ENCODE results near the gene IQGAP2.
"Not testable (repeated sequence)": the region's sequence is repeated elsewhere in the genome, so short reads cannot be mapped to it uniquely, and the experiment has no call there.

Gene IQGAP2

DNA sequence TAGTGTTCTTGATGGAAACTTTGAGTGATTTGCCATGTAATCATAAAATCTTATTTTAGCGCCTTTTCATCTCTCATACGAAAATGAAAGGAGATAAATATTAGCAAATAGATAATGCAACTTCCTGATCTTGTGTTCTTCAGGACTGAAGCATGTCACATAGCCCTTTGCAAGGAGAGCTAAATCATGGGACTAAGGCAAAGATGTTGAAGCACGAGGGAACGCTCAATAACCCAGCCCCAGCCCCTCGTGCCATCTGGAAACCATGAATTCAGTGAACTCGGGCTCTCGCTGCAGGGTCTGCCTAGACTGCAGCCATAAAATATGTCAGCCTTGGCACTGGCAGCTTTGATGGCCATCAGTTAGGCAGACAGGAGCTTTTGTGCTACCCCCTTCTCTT is 161.9 kb downstream of the IQGAP2 start:
- DNase-seq (ENCODE audit: low read depth in 2 of 2): no peak

DNA sequence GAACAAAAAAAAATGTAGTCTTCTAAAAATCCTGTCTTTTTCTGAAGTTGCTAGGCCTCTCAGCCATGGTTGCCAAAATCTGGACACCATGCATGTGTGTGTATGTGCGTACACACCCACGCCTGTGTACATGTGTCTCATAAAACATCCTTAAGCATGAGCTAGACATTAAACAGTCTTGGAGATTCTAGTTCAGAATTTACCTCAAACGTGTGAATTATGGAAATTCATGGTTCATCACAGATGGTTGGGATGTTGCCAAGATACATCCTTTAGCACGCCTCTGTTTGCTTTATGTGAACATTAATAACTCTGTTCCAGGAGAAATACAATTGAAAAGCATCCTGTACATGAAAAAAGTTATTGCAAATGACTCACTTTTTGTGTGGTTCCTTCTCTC is 167.1 kb downstream of the IQGAP2 start:
- no peak for DNase-seq (ENCODE audit: low read depth in 2 of 2)

DNA sequence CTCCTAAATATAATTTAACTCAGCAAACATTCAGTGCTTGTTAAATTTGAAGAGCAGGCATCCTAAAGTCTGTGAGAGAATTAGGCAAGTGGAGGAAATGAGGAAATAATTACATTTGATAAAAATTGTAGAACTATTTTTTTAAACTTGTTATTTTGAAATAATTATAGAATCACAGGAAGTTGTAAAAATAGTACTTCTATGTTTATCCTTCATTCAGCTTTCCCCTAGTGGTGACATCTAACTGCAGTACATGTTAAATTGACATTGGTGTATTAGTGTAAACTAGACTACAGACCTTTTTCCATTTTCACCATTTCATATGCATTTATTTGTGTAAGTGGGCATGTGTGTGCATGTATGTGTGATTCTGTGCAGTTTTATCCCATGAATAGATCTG is 168.5 kb downstream of the IQGAP2 start:
- DNase-seq (ENCODE audit: low read depth in 2 of 2): no peak

DNA sequence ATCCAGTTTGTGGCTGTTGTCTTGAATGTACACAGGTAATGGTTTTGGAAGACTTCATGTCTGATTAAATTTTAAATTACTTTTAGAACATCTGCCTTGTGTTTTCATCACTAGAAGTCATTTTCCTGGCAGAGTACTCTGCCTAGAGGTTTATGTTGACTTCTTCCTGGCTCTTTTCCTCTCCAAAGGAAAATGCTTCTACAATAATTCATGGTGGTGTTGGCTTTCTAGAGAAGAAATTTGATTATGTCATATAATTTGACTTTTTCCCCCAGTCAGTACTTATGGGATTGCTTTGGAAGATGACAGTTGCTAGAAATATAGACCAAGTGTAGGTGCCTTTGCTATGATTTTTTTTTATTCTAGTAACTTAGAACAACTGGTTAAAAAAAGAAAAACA is 173.4 kb downstream of the IQGAP2 start:
- no peak for DNase-seq (ENCODE audit: low read depth in 2 of 2)

DNA sequence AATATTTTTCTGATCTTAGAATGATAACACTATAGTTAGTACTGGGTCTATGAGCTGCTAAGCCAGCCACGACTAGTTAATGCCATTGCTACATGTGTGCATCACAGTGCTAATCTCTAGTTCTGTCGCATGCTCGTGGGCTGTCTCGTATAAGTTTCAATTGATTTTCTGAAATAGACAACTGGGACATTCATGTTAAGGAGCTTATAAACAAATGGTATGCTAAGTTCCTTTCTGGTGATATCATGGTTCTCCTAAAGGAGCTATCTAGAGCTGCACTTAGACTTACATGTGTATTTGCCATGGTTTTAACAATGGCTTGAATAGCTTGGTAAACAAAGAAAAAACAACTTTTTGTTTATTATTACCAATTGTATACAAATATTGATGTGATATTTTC is 173.9 kb downstream of the IQGAP2 start:
- no peak for DNase-seq (ENCODE audit: low read depth in 2 of 2)

DNA sequence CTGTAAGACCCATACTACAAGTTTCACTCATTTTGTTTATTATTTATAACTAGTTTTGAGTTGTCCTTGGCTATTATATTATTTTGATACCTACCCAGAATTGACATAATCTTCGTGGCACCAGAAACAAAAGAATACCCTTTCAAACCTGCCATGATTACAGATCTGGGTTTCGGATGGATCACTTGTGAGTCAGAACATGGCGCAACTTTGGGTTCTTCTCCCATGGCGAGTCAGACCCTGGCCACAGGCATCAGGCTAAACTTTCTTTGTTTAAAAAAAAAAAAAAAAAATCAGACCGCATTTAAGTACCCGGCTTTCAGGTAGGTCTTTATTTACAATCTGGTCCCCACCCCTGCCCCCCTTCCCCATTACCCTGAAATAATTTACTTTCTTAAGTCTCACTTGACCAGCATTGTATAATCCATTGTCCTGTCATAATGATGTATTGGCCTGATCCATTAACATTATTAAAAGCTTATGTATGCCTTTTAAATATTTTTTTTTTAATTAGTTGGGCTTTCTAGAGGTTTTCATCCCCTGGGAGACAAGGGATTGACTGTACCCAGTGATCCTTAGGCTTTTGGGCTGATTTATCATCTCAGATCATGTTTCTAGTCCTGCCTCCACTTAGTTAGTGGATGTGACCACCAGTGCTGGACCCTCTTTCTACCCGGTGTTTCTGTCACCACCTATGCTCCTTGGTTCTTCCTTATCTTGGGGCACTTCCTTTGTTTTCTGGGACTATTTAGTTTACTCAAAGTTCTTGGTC is 176.3 kb downstream of the IQGAP2 start:
- no peak for DNase-seq (ENCODE audit: low read depth in 2 of 2)

DNA sequence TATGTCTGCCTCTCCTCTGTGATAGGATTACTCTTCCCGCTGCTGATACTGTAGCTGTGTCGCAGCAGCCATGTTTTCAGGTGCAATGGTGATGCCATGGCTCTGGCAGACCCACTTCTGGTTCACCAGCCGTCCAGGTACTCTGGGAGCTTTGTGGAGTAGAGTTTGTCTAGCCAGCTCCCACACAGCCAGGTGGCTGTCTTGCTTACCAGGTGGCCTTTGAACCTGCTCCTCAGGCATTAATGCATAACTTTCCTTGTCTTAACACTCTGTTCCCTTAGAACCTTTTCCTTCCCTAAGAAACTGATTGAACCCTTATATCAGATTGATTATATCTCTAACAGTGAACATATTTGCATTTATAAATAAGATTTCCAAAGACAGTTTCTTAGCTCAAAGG is 177.9 kb downstream of the IQGAP2 start:
- no peak for DNase-seq (ENCODE audit: low read depth in 2 of 2)

DNA sequence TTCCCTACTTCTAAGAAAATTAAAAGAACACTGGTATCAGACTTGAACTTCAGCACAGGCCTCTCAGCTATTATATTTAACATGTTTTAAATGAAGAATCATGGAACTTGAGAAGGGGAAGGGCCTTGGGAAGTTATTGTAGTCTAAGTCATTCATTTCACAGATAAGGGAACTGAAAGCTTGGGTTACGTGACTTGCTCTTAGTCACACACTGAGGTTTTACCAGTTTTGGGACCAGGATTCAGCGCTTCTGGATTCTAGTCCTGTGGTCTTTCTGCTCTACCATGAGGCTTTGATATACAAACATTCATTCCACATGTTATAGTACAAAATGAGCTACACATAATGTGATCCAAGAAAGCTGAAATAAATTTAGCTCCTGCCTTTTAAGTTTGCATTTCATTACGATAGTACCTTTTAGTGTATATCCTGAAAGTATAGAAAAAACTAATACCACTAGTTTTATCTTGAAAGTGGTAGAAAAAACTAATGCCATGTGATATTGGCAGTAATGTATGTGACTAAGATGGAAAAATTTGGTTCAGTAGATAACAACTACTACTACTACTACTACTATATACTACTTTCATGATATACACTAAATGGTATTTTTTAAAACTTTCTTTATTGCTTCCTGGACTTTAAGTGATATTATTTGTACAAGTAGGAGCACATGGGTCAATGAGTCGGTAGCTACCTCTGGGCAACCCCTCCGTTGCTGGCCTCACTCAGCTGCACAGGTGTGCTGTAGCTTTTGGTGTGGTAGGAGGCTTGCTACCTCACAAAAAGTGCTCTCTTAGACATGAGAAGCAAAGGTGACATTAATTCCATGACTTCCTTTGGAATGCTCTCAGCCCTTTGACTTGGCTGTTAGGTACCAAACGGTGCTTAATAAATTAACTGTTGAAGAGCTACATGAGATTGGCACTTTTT is 179.4 kb downstream of the IQGAP2 start:
- DNase-seq (ENCODE audit: low read depth in 2 of 2): no peak

DNA sequence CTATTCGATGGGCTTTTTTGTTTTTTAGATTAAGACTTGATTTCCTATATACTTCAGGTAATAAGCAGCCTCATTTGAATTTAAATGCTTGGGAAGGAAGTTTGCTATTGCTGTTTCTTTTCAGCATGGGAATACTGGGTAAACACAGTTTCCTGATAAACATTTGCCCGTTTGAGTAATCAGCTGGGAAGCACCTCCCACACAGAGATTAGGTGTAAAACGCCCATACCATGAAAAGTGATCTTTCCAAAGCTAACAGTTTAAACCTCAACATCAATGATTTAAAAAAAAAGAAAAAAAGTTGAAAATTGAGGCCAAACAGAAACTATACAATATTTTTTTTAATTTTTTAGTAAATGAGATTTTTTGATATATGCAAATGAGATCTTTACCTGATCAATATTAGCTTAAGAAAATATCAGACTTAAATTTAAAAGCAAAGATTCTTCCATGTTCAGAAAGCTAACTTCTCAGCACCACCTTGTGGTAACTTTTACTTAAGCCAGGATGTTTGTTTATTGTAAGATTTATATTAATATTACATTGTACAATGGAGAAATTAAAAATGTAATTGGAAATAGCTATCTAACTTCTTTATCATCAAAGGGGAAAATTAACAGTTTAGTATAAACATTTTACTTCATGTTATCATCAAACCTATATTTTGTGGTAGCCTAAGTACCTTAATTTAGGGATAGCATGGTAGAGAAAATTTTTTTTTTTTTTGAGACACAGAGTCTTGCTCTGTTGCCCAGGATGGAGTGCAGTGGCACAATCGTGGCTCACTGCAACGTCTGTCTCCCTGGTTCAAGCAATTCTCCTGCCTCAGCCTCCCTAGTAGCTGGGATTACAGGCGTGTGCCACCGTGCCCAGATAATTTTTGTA is 180.3 kb downstream of the IQGAP2 start:
- DNase-seq (ENCODE audit: low read depth in 2 of 2): no peak

DNA sequence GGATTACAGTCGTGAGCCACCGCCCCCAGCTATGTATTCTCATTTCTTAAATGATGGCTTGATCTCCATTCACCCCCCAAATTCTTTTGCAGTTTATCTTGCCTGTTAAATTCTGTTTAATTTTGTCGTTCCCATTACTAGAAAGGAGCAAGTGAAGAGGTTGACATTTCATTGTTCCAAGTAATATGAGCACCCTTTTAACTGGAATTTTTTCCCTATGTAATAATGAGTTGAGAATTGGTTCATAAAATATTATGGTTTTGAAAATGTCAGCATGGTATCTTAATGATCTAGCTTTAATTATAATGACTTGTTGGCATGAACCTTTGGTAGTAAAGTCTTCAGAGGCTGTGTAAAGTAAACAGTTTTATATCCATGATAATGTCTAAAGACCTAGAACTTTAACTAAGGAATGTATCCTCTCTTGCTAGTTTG is 182.7 kb downstream of the IQGAP2 start:
- DNase-seq (ENCODE audit: low read depth in 2 of 2): no peak

DNA sequence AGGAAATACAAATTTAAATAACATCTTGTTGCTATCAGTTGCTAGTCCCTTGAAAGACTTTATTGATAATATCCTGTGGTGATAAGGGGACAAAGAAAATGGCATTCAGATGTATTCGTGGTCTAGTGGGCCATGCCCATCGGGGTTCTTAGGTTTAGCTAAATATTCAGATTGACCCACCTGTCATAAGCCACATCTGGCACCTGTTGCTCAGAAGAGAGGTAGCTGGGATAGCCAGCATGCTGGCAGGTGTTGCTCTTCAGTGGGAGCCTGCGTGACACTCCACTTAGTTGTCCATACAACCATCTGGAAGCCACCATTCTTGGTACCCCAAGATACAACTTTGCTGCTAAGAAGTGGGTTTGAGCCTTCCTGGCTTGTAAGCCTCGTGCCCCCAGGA is 183.4 kb downstream of the IQGAP2 start:
- DNase-seq (ENCODE audit: low read depth in 2 of 2): no peak

DNA sequence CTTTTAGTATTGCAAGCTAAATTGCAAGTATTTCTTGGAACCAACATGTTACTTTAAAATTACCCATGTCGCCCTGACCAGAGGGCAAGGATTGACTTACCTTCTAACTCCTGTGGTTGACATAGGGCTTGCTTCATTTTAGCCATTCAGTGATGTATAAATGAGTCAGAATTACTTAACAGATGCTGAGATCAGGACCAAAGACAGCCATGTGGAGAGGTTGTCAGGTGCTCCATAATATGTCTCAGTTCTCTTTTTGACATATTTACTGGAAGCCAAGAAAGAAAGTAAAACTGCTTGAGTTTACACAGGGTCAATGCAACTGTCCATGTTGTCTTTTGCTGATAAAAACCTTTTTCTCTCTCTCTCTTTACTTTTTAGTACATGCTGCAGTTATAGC is 186.9 kb downstream of the IQGAP2 start:
- DNase-seq (ENCODE audit: low read depth in 2 of 2): no peak

DNA sequence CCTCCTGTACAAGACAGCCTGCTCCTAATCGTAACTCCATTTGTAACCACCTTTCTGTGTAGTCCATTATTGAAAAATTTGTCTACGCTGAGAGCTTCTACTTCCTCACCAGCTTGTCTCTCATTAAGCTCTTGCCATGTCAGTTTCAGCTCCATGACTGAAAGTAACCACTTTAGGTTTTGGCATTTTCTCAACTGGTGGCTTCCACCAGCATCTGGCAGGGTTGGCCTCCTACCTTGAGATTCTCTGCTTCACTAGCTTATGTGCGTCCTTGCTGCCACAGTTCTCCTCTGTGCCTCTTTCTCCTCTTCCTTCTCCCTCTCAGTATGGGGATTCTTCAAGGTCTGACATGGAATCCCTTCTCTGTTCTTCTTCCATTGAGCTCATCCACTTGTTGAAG is 188.3 kb downstream of the IQGAP2 start:
- DNase-seq (ENCODE audit: low read depth in 2 of 2): no peak

DNA sequence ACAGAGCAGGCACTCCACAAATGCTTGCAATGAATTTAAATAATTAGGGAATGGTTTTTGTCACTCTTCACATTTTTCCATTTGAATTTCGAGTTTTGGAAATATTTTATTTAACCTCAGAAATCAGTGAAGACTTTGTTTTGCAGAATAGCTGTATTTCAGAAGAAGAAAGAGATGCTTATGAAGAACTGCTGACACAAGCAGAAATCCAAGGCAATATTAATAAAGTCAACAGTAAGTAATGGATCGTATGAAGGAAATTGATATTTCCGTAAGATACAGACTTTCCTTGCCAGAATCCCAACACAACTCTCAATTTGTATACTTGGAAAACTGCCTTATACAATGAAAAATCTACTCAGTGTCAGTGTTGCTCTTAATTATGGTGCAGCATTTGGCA is 189.6 kb downstream of the IQGAP2 start:
- no peak for DNase-seq (ENCODE audit: low read depth in 2 of 2)

DNA sequence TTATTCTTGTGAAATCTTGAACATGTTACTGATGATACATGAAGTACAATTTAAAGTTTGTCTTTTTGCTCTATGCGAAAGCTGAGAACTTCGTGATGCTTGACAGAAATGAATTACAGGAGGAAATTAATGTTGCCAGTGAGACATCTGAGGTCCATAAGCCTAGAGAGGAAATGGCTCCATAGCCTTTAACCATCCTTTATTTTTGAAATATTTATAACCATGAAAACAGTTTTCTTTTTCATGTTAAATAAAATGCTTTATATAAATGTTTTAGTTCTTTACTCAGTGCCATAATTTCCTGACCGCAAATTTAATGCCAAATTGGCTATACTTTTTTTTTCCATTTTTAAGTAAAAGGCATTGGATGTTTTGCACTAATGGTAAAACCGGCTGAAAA is 191.0 kb downstream of the IQGAP2 start:
- no peak for DNase-seq (ENCODE audit: low read depth in 2 of 2)

DNA sequence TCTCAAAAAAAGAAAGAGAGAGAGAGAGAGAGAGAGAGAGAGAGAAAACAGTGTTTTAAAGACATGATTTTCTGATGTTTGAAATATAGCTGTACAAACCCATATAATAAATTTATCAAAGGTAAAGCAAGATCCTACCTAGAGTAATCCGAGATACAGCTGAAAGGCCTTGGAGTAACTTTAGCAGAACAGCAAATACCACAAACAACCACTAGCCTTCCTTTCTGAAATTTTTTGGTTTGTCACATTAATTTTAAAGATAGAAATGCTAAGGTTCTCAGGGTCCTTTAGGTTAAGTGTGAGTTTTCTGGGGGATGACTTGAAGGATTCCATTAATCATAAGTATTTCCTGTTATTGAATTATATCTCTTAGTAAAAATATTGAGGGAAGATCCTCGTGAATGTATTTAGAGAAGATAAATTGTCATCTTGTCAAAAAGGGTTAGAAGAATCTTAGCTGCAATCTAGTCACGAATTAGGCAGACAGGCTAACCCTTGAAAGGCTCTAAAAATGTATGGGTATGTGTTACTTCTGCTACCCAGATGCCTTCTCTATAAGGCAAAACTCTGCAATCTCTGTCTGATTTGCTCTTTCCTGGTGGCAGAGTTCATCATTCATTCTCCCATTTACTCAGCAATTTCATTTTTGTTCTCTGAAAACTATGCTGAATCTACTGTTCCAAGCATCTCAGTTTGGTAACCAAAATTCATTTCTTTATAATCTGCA is 192.8 kb downstream of the IQGAP2 start:
- no peak for DNase-seq (ENCODE audit: low read depth in 2 of 2)

DNA sequence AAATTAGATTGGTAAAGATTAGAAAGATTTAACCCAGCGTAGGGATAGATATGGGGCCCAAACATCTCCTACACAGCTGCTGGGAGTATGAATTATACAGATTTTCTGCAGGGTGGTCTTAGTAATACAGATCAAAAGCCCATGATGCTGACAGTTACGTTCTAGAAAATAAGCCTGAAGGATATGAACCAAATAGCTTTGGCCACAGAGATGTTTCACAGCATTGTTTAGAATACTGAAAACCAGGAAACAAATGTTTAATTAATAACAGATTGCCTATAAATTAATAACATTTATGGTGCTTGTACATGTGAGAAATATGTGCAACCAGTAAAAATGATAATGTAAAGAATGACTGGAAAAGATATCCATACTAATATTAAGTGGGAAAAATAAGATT is 195.4 kb downstream of the IQGAP2 start:
- DNase-seq (ENCODE audit: low read depth in 2 of 2): no peak

DNA sequence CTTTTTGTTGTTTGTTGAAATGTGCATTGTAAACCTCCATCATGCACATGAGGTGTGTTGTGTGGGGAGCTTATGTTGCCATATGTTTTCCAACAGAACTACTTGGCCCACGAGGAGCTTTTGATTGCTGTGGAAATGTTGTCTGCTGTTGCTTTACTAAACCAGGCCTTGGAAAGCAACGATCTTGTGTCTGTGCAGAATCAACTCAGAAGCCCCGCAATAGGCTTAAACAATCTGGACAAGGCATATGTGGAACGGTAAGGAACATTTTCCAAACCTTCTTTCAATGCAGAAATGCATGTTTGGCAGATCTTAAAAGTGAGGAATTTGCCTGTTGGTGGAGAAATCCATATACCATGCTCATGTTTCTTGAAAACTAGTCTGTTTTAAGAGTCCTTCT is 197.6 kb downstream of the IQGAP2 start:
- no peak for DNase-seq (ENCODE audit: low read depth in 2 of 2)

DNA sequence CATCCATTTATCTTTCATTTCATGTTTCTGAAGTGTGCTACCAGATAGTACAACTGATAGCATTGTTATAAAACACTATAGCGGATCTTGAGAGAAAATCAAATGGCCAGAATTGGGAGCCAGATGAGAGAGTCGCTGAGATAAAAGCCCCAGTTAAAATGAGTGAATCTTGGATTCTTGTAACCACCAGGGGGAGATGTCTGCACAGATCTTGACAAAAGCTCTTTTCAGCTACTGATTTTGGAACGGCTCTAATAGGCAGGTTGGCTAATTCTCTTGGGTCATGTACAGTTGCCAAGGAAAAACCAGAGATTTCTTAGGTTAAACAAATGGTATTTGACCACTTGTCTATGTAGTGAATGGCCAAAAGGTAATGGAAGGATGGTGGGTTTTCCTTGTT is 198.4 kb downstream of the IQGAP2 start:
- DNase-seq (ENCODE audit: low read depth in 2 of 2): peak in 1 of 2 donors; percentile 9

DNA sequence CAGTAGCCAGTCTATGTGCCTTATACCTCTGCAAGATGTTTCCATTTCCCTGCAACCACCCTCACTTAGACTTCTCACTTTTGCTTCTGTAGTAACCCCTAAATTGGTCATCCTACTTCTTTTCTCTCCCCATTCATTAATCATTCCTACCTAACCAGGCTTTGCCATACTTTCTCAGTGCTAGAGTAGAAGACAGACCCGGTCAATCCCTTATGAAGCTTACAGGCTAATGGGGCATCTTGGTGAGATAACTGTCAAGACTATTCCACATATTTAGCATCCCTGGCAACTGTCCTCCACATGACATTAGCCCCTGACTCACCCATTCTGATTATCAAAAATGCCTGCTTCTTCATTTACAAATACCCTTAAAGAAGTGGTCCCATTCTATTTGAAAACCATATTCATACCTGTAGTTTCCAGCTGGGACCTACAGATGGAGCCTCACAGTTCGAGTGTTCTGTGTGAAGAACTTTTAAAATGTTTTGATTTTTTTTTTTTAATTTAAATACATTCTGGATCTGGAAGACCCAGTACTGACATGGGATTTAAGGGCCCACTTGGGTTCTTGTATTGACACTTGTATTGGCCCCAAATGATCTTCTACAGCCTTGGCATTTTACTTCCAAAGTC is 199.1 kb downstream of the IQGAP2 start:
- no peak for DNase-seq (ENCODE audit: low read depth in 2 of 2)

DNA sequence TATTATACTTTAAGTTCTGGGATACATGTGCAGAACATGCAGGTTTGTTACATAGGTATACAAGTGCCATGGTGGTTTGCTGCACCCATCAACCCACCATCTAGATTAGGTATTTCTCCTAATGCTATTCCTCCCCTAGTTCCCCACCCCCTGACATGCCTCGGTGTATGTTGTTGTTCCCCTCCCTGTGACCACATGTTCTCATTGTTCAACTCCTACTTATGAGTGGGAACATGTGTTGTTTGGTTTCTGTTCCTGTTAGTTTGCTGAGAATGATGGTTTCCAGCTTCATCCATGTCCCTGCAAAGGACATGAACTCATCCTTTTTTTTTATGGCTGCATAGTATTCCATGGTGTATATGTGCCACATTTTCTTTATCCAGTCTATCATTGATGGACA is 200.9 kb downstream of the IQGAP2 start:
- DNase-seq (ENCODE audit: low read depth in 2 of 2): not testable (repeated sequence)

Data from stimulated activated CD4-positive, alpha-beta T cell treated with anti-CD3 and anti-CD28 coated beads, Interleukin-1b, Interleukin-23, amount 100 ng/mL, for 4 hours (primary cell).